Measurements from ENCODE around the gene SUGCT. TPM values are rescaled to one million over a fixed set of nuclear protein-coding genes. Genes with fewer than 3 reads are reported as not detected.

Gene SUGCT
- total and polyA plus RNA-seq, 2 of the 13 experiments (the other 11 are each of a cell fraction or from before 2014, with no cell fraction given): 10.1 to 22.2 TPM

DNA sequence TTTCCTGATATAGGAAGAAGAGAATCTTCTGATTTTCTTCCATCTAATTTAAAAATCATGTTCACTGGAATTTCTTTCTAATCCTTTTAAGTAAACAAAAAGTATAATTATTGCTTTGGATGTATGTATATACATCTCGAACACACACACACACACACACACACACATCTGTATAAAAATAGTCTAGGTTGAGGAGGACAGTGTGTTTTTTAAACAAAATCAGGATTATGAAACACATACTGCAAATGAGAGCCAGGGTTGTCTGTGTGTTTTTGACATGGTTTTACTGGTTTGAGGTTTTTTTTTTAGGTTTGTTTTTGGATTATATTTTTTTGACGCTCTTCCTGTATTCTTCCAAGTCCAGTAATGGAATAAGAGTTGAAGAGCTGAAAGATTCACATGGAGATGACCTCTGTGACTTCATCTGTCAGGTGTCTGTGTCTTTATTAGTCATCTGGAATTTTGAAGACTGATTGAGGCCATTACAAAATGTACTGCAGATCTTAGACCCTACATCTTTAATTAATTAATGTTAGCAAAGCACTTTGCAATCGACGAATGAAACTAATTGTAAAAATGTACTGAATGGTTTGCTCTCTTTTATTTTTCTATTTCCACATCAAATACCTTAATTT lies 237.1 kb downstream of the SUGCT start:
- ATAC-seq (no peak), DNase-seq (ENCODE audit: low spot score) (no peak), FAIRE-seq (no peak)
- Histone ChIP-seq H3K27me3 (ENCODE audit: control insufficient read depth in 1 of 2, insufficient read depth in 2 of 2, low read length in 2 of 2) (no peaks in the 10 kb centered on the region), H3K36me3 (replicated peaks in 1 of 2; ENCODE audit: control insufficient read depth in 1 of 2, insufficient read depth in 2 of 2, low read length in 2 of 2) (no peaks in the 10 kb centered on the region), H4K20me1 (ENCODE audit: insufficient read depth, low read length) (no peaks in the 10 kb centered on the region), H3K4me2 (ENCODE audit: low read depth, low read length) (no peak overlapping the region), H3K9me3 (ENCODE audit: low read length) (no peaks in the 10 kb centered on the region), H3K27ac (ENCODE audit: extremely low read length, insufficient read depth, low read length) (no peak overlapping the region), H2AFZ (ENCODE audit: low read length) (no peak overlapping the region), H3K4me1 (ENCODE audit: insufficient read depth, low read length) (peaks cover 12% of the 10 kb centered on the region), H3K4me3 (replicated peaks in 1 of 3; ENCODE audit: insufficient read depth in 1 of 3, low read depth in 2 of 3, low read length in 3 of 3) (no peak overlapping the region), H3K79me2 (ENCODE audit: insufficient read depth, low read length) (no peaks in the 10 kb centered on the region), H3K9ac (ENCODE audit: insufficient read depth, low read depth, low read length) (no peak overlapping the region)
- POLR2A ChIA-PET: no interaction called here
- in situ Hi-C loops (cut with HindIII; ENCODE audit: extremely low pct_ligation_motif_present, low pct_unique_long_range_greater_than_20kb): no loop called here
- WGBS (ENCODE audit: low lambda C conversion rate): 93% methylated on average over 4 of the region's 4 CpGs
- CTCF ChIA-PET (ENCODE audit: low intra/inter-chr PET ratio, low total read pairs): no interaction called here
- intact Hi-C loops (cut with micrococcal nuclease; ENCODE audit: unreplicated experiment): loop anchor here (2.0 kb wide), 1 partner anchor 47 kb away; no protein-coding TSS in a partner anchor
- no TSS peak for BruUV-seq (replicated peaks)
- no peak for TF ChIP-seq JARID2 (CRISPR knock-in tag; IDR thresholded peaks at IDR 0.05; ENCODE audit: insufficient replicate concordance)
- no peak for TF ChIP-seq ZNF460 (CRISPR knock-in tag; IDR thresholded peaks at IDR 0.05; ENCODE audit: borderline replicate concordance)
- no peak for TF ChIP-seq PHF20 (CRISPR knock-in tag; IDR thresholded peaks at IDR 0.05)
- TF ChIP-seq ZNF234 (CRISPR knock-in tag; conservative IDR thresholded peaks at IDR 0.05): no peak
- TF ChIP-seq TBX3 (IDR thresholded peaks at IDR 0.05; ENCODE audit: borderline replicate concordance): no peak
- TF ChIP-seq ZBTB49 (CRISPR knock-in tag; IDR thresholded peaks at IDR 0.05; ENCODE audit: borderline replicate concordance): no peak
- no peak for TF ChIP-seq MTERF4 (CRISPR knock-in tag; IDR thresholded peaks at IDR 0.05)
- TF ChIP-seq, protein P1, sequence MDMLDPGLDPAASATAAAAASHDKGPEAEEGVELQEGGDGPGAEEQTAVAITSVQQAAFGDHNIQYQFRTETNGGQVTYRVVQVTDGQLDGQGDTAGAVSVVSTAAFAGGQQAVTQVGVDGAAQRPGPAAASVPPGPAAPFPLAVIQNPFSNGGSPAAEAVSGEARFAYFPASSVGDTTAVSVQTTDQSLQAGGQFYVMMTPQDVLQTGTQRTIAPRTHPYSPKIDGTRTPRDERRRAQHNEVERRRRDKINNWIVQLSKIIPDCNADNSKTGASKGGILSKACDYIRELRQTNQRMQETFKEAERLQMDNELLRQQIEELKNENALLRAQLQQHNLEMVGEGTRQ (IDR thresholded peaks at IDR 0.05; ENCODE audit: low read depth, low read length): no peak
- TF ChIP-seq, protein P1 (CRISPR knock-in tag; IDR thresholded peaks at IDR 0.05; ENCODE audit: borderline replicate concordance): no peak
- no peak for TF ChIP-seq KDM5A (IDR thresholded peaks at IDR 0.05; ENCODE audit: borderline replicate concordance, low read length)
